ENCODE data around the gene MAL.

- no peak for TF ChIP-seq EZH2phosphoT487 (IDR thresholded peaks at IDR 0.05; ENCODE audit: borderline replicate concordance, low read length)
- no peak for TF ChIP-seq CTCF (conservative IDR thresholded peaks at IDR 0.05; ENCODE audit: low read depth, low read length)
- no peak for TF ChIP-seq EZH2 (IDR thresholded peaks at IDR 0.05; ENCODE audit: low read length, unreplicated experiment)
These were observed 5.1 kb upstream of the MAL start for GRCh38 chr2:95020275-95021022.
